ENCODE measurements around the gene LETMD1. TPM values are rescaled to one million over a fixed set of nuclear protein-coding genes. Genes with fewer than 3 reads are reported as not detected.

Gene LETMD1
- total RNA-seq, 4 donors from 2014 or later = 19.1 to 55.3 (median 35.1) TPM

GRCh38 chr12:51067229-51067628 is 19.1 kb downstream of the LETMD1 start:
- H3K36me3 ChIP-seq = peaks cover 19 to 100% (median 44%) of the 10 kb centered on the region in 3 donors
- no peak overlapping the region for H3K4me3 ChIP-seq
- no peak overlapping the region for H3K27ac ChIP-seq
- DNase-seq = no peak
- H3K27me3 ChIP-seq = no peaks in the 10 kb centered on the region
- TF ChIP-seq POLR2A (IDR thresholded peaks at IDR 0.05) (no peak), CTCF (IDR thresholded peaks at IDR 0.05) (no peak)
- no peaks in the 10 kb centered on the region for H3K4me1 ChIP-seq
- H3K9me3 ChIP-seq = no peaks in the 10 kb centered on the region
- 93 to 98% methylated on average over 1 to 4 of the region's 4 CpGs for WGBS, 2 donors
- intact Hi-C loops (cut with DNase I) = no loop called here

GRCh38 chr12:51067771-51068170 is 19.6 kb downstream of the LETMD1 start:
- Histone ChIP-seq H3K27me3 (no peaks in the 10 kb centered on the region), H3K4me1 (no peaks in the 10 kb centered on the region), H3K36me3 (peaks cover 19 to 100% (median 44%) of the 10 kb centered on the region in 3 donors), H3K9me3 (no peaks in the 10 kb centered on the region), H3K27ac (no peak overlapping the region), H3K4me3 (no peak overlapping the region)
- no peak for TF ChIP-seq POLR2A (IDR thresholded peaks at IDR 0.05)
- TF ChIP-seq CTCF (IDR thresholded peaks at IDR 0.05) = no peak
- 71 to 72% methylated on average over 4 to 6 of the region's 7 CpGs for WGBS, 2 donors
- intact Hi-C loops (cut with DNase I) = no loop called here
- no peak for DNase-seq

DNA sequence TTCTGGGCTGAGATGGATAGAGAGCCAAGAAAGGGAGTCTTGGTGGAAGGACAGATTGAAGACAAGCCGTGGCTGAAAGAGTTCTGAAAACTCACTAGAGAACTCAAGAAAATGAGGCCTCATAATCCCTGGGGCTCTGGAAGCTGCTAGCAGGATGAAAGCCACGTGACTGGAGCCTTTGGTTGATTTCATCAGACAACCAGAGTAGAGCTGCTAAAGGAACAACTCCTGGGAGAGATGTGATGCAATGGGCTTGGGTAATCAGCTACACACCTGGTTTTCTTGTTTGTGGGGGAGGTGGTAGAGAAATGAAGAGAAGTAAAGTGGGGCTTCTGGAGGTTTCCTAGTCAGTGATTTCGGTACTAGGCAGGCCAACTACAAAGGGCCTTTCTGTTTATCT is 21.9 kb downstream of the LETMD1 start:
- TF ChIP-seq POLR2A (IDR thresholded peaks at IDR 0.05) (no peak), CTCF (IDR thresholded peaks at IDR 0.05) (no peak)
- Histone ChIP-seq H3K4me3 (no peak overlapping the region), H3K27ac (no peak overlapping the region), H3K4me1 (no peaks in the 10 kb centered on the region), H3K36me3 (peaks cover 10 to 100% (median 42%) of the 10 kb centered on the region in 3 donors), H3K27me3 (no peaks in the 10 kb centered on the region), H3K9me3 (no peaks in the 10 kb centered on the region)
- intact Hi-C loops (cut with DNase I) = no loop called here
- no peak for DNase-seq
- WGBS, 2 donors = 68 to 81% methylated on average over 2 to 3 of the region's 3 CpGs

GRCh38 chr12:51071663-51072062 is 23.5 kb downstream of the LETMD1 start:
- TF ChIP-seq POLR2A (IDR thresholded peaks at IDR 0.05) (no peak), CTCF (IDR thresholded peaks at IDR 0.05) (no peak)
- Histone ChIP-seq H3K27me3 (no peaks in the 10 kb centered on the region), H3K9me3 (no peaks in the 10 kb centered on the region), H3K4me1 (peaks cover 0 to 15% (median 0%) of the 10 kb centered on the region in 3 donors), H3K36me3 (peaks cover 8 to 91% (median 32%) of the 10 kb centered on the region in 3 donors), H3K4me3 (no peak overlapping the region), H3K27ac (no peak overlapping the region)
- 83 to 90% methylated on average over 2 of the region's 2 CpGs for WGBS, 2 donors
- intact Hi-C loops (cut with DNase I) = no loop called here
- no peak for DNase-seq

- no peaks in the 10 kb centered on the region for H3K27me3 ChIP-seq
- peaks cover 0 to 28% (median 3%) of the 10 kb centered on the region in 3 donors for H3K4me1 ChIP-seq
- no peak overlapping the region for H3K27ac ChIP-seq
- no peak for DNase-seq
- intact Hi-C loops (cut with DNase I) = no loop called here
- no peak overlapping the region for H3K4me3 ChIP-seq
- TF ChIP-seq CTCF (IDR thresholded peaks at IDR 0.05) = no peak
- TF ChIP-seq POLR2A (IDR thresholded peaks at IDR 0.05) = no peak
- peaks cover 0 to 54% (median 19%) of the 10 kb centered on the region in 3 donors for H3K36me3 ChIP-seq
- H3K9me3 ChIP-seq = no peaks in the 10 kb centered on the region
- WGBS, 2 donors = 98 to 100% methylated on average over 4 to 5 of the region's 5 CpGs
These were observed 27.3 kb downstream of the LETMD1 start for GRCh38 chr12:51075390-51075789.
